GM23338 (cell line): Measurements from ENCODE around the gene NAGA. TPM values are rescaled to one million over a fixed set of nuclear protein-coding genes. Genes with fewer than 3 reads are reported as not detected.

ENCODE experiments used
- ATAC-seq: fragments of 200-7000 bp; cut with Tn5 transposase; 3 replicates; pipeline ENCODE4 v1.9.1; 2020
- DNase-seq: peaks from one replicate; pipeline ENCODE4 v3.0.0-alpha.2; 2015; ENCODE audit warnings: low spot score
- H2AFZ ChIP-seq: fragments of 200-600 bp; sonication (generic); 2 replicates; pipeline ENCODE4 v1.8.0; 2016; ENCODE audit warnings: antibody characterized with exemption, mild to moderate bottlenecking, moderate library complexity
- H3F3A ChIP-seq: fragments of 200-600 bp; sonication (generic); replicated peaks from 2 replicates; pipeline ENCODE4 v1.8.0; 2017; ENCODE audit warnings: antibody characterized with exemption, mixed run types, low read depth
- H3K27ac ChIP-seq: fragments of 200-600 bp; sonication (generic); 2 replicates; pipeline ENCODE4 v1.6.1; 2016; ENCODE audit warnings: low read depth
- H3K27me3 ChIP-seq: fragments of 200-600 bp; sonication (generic); 2 replicates; pipeline ENCODE4 v1.8.0; 2016; ENCODE audit warnings: mild to moderate bottlenecking, mixed run types, moderate library complexity; ENCODE audit not compliant: insufficient read depth
- H3K36me3 ChIP-seq: fragments of 200-600 bp; sonication (generic); 2 replicates; pipeline ENCODE4 v1.8.0; 2016; ENCODE audit warnings: mild to moderate bottlenecking; ENCODE audit not compliant: insufficient read depth
- H3K4me1 ChIP-seq: fragments of 200-600 bp; sonication (generic); 2 replicates; pipeline ENCODE4 v1.8.0; 2016; ENCODE audit warnings: mild to moderate bottlenecking, moderate library complexity; ENCODE audit not compliant: insufficient read depth
- H3K4me2 ChIP-seq: fragments of 200-600 bp; sonication (generic); 2 replicates; pipeline ENCODE4 v1.7.1; 2017; ENCODE audit warnings: mixed run types
- H3K4me3 ChIP-seq: fragments of 200-600 bp; sonication (generic); 2 replicates; pipeline ENCODE4 v1.6.1; 2016; ENCODE audit warnings: mixed run types
- H3K79me2 ChIP-seq: fragments of 200-600 bp; sonication (generic); replicated peaks from 2 replicates; pipeline ENCODE4 v1.8.0; 2017; ENCODE audit warnings: mild to moderate bottlenecking; ENCODE audit not compliant: insufficient read depth
- H3K9me2 ChIP-seq: fragments of 200-600 bp; sonication (generic); 2 replicates; pipeline ENCODE4 v1.8.0; 2017; ENCODE audit not compliant: insufficient read depth
- H4K20me1 ChIP-seq: fragments of 200-600 bp; sonication (generic); replicated peaks from 2 replicates; pipeline ENCODE4 v1.8.0; 2017; ENCODE audit warnings: mild to moderate bottlenecking; ENCODE audit not compliant: insufficient read depth
- H3K27ac Mint-ChIP-seq: 2 replicates; pipeline ENCODE4 v1.8.0; 2020; ENCODE audit warnings: inconsistent platforms, mild to moderate bottlenecking, moderate library complexity, mixed read lengths
- H3K27me3 Mint-ChIP-seq: 3 replicates; pipeline ENCODE4 v1.8.0; 2022; ENCODE audit warnings: low read depth, mild to moderate bottlenecking, moderate library complexity, mixed read lengths, inconsistent platforms; ENCODE audit not compliant: insufficient read depth, poor library complexity
- H3K36me3 Mint-ChIP-seq: 3 replicates; pipeline ENCODE4 v1.8.0; 2021; ENCODE audit warnings: low read depth, mild to moderate bottlenecking, inconsistent platforms, moderate library complexity, mixed read lengths
- H3K4me1 Mint-ChIP-seq: 3 replicates; pipeline ENCODE4 v1.8.0; 2020; ENCODE audit warnings: mild to moderate bottlenecking, inconsistent platforms, mixed read lengths
- H3K4me3 Mint-ChIP-seq: 3 replicates; pipeline ENCODE4 v1.8.0; 2021; ENCODE audit warnings: moderate library complexity, mild to moderate bottlenecking, inconsistent platforms, mixed read lengths
- H3K9me3 Mint-ChIP-seq: 3 replicates; pipeline ENCODE4 v1.8.0; 2020; ENCODE audit warnings: moderate library complexity, mild to moderate bottlenecking, inconsistent platforms, mixed read lengths
- CREB1 ChIP-seq: fragments of 250-450 bp; sonication (Bioruptor Pico); IDR thresholded peaks from 2 replicates; pipeline ENCODE4 v1.5.0; 2020; ENCODE audit warnings: low read depth, mild to moderate bottlenecking, moderate library complexity
- EZH2 ChIP-seq: fragments of 200-600 bp; sonication (generic); IDR thresholded peaks from one replicate; pipeline ENCODE4 v1.8.0; 2017; ENCODE audit warnings: antibody characterized with exemption, mild to moderate bottlenecking, low read depth; ENCODE audit not compliant: unreplicated experiment
- JUNB ChIP-seq: IDR thresholded peaks from one replicate; pipeline ENCODE4 v1.6.1; 2016; ENCODE audit warnings: antibody characterized with exemption; ENCODE audit not compliant: unreplicated experiment
- NANOG ChIP-seq: IDR thresholded peaks from 2 replicates; pipeline ENCODE4 v1.6.1; 2016; ENCODE audit warnings: antibody characterized with exemption, borderline replicate concordance
- POLR2AphosphoS5 ChIP-seq: IDR thresholded peaks from 2 replicates; pipeline ENCODE4 v1.6.1; 2016; ENCODE audit warnings: antibody characterized with exemption, low read depth
- STAT1 ChIP-seq: IDR thresholded peaks from one replicate; pipeline ENCODE4 v1.6.1; 2016; ENCODE audit warnings: antibody characterized with exemption; ENCODE audit not compliant: unreplicated experiment
- ZNF114 ChIP-seq: fragments of 250-450 bp; sonication (Bioruptor Pico); IDR thresholded peaks from 2 replicates; pipeline ENCODE4 v1.5.0; 2020; ENCODE audit warnings: mild to moderate bottlenecking, moderate library complexity
- ZNF331 ChIP-seq: fragments of 250-450 bp; sonication (Bioruptor Pico); IDR thresholded peaks from 2 replicates; pipeline ENCODE4 v1.5.0; 2020; ENCODE audit warnings: low read depth, mild to moderate bottlenecking, moderate library complexity
- polyA plus RNA-seq: library from polyadenylated mRNA; unstranded; fragments of >200 nt; fragmentation: Nextera tagmentation; extraction: Ambion mirVana; gene quantifications from 2 replicates; pipeline ENCODE4 v1.2.1, GENCODE V29; 2016
- total RNA-seq: library from RNA; depleted of rRNA; stranded (reverse); fragments of >200 nt; shearing (Covaris generic); gene quantifications from 2 replicates; pipeline ENCODE4 v1.2.3, GENCODE V29; 2014
- TF ChIP-seq, protein P1 (sequence below): fragments of 250-450 bp; sonication (Bioruptor Pico); IDR thresholded peaks from 2 replicates; pipeline ENCODE4 v1.5.0; 2020; ENCODE audit warnings: mild to moderate bottlenecking, moderate library complexity
- TF ChIP-seq, protein P2 (sequence below): IDR thresholded peaks from 2 replicates; pipeline ENCODE4 v1.6.1; 2016; ENCODE audit warnings: antibody characterized with exemption
- TF ChIP-seq, protein P3 (sequence below): IDR thresholded peaks from one replicate; pipeline ENCODE4 v1.6.1; 2018; ENCODE audit warnings: antibody characterized with exemption; ENCODE audit not compliant: unreplicated experiment
- TF ChIP-seq, protein P4 (sequence below), 2 experiments: fragments of 200-600 bp in 1 of 2; sonication (generic) in 1 of 2; conservative IDR thresholded peaks; 2 replicates each; pipeline versions ENCODE4 v1.5.1 to v1.6.1; 2016 to 2017; ENCODE audit warnings: antibody characterized with exemption in 2 of 2, low read depth in 2 of 2, mild to moderate bottlenecking in 2 of 2, moderate library complexity in 1 of 2

The NAGA gene
- total and polyA plus RNA-seq, 2 experiments from 2014 or later = 6.3 to 21.4 TPM

DNA sequence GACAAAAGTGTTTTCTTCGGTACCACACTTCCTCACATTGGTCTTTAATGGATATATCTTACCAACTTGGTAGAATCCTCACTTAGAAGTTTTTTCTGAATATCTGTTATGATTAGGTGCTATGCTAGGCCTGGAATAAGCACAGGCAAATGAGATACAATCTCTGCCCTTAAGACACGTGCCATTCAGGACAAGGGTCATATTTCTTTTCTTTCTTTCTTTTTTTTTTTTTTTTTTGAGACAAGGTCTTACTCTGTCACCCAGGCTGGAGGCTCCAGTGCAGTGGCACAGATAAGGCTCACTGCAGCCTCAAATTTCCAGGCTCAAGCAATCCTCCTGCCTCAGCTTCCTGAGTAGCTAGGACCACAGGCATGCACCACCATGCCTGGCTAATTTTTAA is 49.0 kb downstream of the NAGA start (continued):
- TF ChIP-seq, protein P1, sequence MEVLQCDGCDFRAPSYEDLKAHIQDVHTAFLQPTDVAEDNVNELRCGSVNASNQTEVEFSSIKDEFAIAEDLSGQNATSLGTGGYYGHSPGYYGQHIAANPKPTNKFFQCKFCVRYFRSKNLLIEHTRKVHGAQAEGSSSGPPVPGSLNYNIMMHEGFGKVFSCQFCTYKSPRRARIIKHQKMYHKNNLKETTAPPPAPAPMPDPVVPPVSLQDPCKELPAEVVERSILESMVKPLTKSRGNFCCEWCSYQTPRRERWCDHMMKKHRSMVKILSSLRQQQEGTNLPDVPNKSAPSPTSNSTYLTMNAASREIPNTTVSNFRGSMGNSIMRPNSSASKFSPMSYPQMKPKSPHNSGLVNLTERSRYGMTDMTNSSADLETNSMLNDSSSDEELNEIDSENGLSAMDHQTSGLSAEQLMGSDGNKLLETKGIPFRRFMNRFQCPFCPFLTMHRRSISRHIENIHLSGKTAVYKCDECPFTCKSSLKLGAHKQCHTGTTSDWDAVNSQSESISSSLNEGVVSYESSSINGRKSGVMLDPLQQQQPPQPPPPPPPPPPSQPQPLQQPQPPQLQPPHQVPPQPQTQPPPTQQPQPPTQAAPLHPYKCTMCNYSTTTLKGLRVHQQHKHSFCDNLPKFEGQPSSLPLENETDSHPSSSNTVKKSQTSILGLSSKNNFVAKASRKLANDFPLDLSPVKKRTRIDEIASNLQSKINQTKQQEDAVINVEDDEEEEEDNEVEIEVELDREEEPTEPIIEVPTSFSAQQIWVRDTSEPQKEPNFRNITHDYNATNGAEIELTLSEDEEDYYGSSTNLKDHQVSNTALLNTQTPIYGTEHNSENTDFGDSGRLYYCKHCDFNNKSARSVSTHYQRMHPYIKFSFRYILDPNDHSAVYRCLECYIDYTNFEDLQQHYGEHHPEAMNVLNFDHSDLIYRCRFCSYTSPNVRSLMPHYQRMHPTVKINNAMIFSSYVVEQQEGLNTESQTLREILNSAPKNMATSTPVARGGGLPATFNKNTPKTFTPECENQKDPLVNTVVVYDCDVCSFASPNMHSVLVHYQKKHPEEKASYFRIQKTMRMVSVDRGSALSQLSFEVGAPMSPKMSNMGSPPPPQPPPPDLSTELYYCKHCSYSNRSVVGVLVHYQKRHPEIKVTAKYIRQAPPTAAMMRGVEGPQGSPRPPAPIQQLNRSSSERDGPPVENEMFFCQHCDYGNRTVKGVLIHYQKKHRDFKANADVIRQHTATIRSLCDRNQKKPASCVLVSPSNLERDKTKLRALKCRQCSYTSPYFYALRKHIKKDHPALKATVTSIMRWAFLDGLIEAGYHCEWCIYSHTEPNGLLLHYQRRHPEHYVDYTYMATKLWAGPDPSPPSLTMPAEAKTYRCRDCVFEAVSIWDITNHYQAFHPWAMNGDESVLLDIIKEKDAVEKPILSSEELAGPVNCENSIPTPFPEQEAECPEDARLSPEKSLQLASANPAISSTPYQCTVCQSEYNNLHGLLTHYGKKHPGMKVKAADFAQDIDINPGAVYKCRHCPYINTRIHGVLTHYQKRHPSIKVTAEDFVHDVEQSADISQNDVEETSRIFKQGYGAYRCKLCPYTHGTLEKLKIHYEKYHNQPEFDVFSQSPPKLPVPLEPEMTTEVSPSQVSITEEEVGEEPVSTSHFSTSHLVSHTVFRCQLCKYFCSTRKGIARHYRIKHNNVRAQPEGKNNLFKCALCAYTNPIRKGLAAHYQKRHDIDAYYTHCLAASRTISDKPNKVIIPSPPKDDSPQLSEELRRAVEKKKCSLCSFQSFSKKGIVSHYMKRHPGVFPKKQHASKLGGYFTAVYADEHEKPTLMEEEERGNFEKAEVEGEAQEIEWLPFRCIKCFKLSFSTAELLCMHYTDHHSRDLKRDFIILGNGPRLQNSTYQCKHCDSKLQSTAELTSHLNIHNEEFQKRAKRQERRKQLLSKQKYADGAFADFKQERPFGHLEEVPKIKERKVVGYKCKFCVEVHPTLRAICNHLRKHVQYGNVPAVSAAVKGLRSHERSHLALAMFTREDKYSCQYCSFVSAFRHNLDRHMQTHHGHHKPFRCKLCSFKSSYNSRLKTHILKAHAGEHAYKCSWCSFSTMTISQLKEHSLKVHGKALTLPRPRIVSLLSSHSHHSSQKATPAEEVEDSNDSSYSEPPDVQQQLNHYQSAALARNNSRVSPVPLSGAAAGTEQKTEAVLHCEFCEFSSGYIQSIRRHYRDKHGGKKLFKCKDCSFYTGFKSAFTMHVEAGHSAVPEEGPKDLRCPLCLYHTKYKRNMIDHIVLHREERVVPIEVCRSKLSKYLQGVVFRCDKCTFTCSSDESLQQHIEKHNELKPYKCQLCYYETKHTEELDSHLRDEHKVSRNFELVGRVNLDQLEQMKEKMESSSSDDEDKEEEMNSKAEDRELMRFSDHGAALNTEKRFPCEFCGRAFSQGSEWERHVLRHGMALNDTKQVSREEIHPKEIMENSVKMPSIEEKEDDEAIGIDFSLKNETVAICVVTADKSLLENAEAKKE (CRISPR knock-in tag) = no peak
- TF ChIP-seq ZNF114 (CRISPR knock-in tag) (no peak), POLR2AphosphoS5 (no peak), STAT1 (no peak), ZNF331 (CRISPR knock-in tag) (no peak), EZH2 (no peak)

DNA sequence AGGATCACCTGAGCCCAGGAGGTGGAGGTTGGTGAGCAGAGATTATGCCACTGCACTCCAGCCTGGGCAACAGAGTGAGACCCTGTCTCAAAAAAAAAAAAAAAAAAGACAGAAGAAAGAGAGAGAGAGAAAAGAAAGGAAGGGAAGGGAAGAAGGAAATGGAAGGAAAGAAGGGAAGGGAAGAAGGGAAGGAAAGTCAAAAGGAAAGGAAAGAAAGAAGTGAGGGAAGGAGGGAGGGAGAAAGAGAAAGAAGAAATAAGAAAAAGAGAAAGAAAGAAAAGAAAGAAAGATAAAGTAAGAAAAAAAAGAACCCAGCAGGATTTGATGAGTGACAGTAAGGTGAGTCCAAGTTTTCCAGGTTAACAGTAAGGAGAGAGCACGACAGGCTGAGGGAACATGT is 52.4 kb downstream of the NAGA start:
- no peak overlapping the region for H3K27ac Mint-ChIP-seq
- H3F3A ChIP-seq = no peaks in the 10 kb centered on the region
- H2AFZ ChIP-seq = no peak overlapping the region
- H3K27me3 ChIP-seq = no peaks in the 10 kb centered on the region
- no peak overlapping the region for H3K4me3 Mint-ChIP-seq
- H3K36me3 ChIP-seq = no peaks in the 10 kb centered on the region
- no peaks in the 10 kb centered on the region for H3K9me3 Mint-ChIP-seq
- no peaks in the 10 kb centered on the region for H4K20me1 ChIP-seq
- no peaks in the 10 kb centered on the region for H3K4me1 ChIP-seq
- no peaks in the 10 kb centered on the region for H3K79me2 ChIP-seq
- H3K4me3 ChIP-seq = no peak overlapping the region
- no peak for DNase-seq
- no peaks in the 10 kb centered on the region; the same call in 2 of the 3 replicates for H3K4me1 Mint-ChIP-seq
- TF ChIP-seq CREB1 = no peak
- TF ChIP-seq EZH2 = no peak
- no peak for TF ChIP-seq ZNF331 (CRISPR knock-in tag)
- no peak for TF ChIP-seq POLR2AphosphoS5
- TF ChIP-seq ZNF114 (CRISPR knock-in tag) = no peak
- no peak for TF ChIP-seq JUNB
- TF ChIP-seq, protein P2, sequence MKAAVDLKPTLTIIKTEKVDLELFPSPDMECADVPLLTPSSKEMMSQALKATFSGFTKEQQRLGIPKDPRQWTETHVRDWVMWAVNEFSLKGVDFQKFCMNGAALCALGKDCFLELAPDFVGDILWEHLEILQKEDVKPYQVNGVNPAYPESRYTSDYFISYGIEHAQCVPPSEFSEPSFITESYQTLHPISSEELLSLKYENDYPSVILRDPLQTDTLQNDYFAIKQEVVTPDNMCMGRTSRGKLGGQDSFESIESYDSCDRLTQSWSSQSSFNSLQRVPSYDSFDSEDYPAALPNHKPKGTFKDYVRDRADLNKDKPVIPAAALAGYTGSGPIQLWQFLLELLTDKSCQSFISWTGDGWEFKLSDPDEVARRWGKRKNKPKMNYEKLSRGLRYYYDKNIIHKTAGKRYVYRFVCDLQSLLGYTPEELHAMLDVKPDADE = no peak
- no peak for TF ChIP-seq NANOG
- TF ChIP-seq, protein P3, sequence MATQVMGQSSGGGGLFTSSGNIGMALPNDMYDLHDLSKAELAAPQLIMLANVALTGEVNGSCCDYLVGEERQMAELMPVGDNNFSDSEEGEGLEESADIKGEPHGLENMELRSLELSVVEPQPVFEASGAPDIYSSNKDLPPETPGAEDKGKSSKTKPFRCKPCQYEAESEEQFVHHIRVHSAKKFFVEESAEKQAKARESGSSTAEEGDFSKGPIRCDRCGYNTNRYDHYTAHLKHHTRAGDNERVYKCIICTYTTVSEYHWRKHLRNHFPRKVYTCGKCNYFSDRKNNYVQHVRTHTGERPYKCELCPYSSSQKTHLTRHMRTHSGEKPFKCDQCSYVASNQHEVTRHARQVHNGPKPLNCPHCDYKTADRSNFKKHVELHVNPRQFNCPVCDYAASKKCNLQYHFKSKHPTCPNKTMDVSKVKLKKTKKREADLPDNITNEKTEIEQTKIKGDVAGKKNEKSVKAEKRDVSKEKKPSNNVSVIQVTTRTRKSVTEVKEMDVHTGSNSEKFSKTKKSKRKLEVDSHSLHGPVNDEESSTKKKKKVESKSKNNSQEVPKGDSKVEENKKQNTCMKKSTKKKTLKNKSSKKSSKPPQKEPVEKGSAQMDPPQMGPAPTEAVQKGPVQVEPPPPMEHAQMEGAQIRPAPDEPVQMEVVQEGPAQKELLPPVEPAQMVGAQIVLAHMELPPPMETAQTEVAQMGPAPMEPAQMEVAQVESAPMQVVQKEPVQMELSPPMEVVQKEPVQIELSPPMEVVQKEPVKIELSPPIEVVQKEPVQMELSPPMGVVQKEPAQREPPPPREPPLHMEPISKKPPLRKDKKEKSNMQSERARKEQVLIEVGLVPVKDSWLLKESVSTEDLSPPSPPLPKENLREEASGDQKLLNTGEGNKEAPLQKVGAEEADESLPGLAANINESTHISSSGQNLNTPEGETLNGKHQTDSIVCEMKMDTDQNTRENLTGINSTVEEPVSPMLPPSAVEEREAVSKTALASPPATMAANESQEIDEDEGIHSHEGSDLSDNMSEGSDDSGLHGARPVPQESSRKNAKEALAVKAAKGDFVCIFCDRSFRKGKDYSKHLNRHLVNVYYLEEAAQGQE = no peak
- TF ChIP-seq, protein P4, sequence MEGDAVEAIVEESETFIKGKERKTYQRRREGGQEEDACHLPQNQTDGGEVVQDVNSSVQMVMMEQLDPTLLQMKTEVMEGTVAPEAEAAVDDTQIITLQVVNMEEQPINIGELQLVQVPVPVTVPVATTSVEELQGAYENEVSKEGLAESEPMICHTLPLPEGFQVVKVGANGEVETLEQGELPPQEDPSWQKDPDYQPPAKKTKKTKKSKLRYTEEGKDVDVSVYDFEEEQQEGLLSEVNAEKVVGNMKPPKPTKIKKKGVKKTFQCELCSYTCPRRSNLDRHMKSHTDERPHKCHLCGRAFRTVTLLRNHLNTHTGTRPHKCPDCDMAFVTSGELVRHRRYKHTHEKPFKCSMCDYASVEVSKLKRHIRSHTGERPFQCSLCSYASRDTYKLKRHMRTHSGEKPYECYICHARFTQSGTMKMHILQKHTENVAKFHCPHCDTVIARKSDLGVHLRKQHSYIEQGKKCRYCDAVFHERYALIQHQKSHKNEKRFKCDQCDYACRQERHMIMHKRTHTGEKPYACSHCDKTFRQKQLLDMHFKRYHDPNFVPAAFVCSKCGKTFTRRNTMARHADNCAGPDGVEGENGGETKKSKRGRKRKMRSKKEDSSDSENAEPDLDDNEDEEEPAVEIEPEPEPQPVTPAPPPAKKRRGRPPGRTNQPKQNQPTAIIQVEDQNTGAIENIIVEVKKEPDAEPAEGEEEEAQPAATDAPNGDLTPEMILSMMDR (conservative IDR thresholded peaks at IDR 0.05; ENCODE audit: low read depth in 2 of 2) = no peak
- no peak overlapping the region for H3K4me2 ChIP-seq
- peaks cover 4% of the 10 kb centered on the region for H3K27me3 Mint-ChIP-seq
- no peak for ATAC-seq
- no peak overlapping the region for H3K27ac ChIP-seq
- H3K9me2 ChIP-seq = no peaks in the 10 kb centered on the region
- H3K36me3 Mint-ChIP-seq = no peaks in the 10 kb centered on the region
